Hair follicular keratinocyte (primary cell): Measurements from ENCODE around the gene COMMD2. TPM values are rescaled to one million over a fixed set of nuclear protein-coding genes. Genes with fewer than 3 reads are reported as not detected.

Source experiments
- total RNA-seq: library from RNA; depleted of rRNA; stranded (reverse); fragments of >200 nt; gene quantifications from 2 replicates; pipeline ENCODE4 v1.2.3, GENCODE V29; 2015

The COMMD2 gene
- total RNA-seq = 22.9 and 33.3 TPM in 2 replicates

DNA sequence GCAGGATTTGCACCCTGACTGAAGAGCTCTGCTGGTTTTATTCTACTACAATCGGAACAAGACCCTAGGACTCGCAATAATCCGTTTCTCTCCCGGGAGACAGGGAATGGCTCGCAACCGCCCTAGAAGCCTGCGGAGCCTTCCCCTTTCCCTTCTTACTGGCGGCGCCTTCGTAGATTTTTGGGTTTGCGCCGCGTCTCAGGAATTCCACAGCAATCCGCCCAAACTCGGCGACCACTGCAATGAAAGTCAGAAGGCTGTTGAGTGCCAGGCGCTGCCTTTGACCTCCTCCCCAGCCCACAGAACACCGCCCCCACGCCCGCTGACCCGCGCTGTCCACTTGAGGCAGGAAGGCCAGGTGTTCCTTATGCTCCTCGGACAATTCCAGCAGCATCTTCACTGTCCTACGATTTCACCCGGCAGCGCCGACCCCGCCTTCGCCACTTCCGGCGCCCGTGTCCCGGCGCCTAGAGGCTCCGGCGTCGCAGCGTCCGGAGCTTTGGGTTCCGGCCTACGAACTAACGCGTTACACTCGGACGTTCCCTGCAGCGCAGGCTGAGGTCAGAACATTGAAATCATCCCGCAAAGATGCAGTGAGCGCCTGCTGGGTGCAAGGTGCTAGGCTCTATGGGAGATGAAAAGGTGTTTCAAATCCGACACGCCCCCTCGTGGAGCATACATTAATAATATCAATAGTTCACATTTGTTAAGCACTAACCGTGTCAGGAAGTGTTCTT lies at the start of gene COMMD2:
Gene COMMD2, minus strand, starts transcription at position 439 of the 737 bp plus-strand sequence. Its CDS starts 45 bp downstream, at position 394.

DNA sequence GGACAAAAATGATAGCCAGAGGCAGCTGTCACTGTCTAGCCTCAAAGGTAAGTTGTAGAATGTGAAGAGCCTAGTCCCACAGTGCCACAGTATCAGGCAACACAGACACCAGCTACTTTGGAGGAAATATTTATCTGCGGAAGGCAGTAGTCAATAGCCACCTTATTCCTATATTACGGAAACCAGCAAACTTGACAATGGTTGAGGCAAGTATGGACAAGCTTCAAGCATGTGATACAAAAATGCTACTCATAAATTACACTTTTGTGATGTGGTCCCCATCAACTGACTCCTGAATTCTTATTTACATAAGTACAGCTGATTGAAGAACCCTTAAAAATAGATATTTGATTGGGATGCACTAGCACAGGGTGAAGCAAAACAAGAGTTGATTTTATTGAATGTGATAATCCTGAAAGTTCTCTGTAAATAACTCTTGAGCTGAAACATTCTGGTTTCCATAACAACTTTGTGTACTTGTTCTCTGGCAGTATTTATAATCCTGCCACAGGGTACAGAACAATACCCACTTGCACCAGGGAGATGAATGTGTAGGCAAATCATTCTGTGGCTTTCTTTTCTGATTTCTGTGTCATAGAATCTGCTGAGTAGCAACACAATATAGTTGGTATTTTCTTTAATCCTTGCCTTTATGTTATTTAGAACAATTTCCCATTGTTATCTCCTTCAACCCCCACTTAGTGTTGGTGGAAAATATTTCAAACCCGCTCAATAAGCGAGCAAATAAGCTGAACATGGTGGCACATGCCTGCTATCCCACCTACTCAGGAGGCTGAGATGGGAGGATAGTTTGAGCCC lies 40.4 kb upstream of the COMMD2 start, which contains the start of gene ANKUB1:
Gene ANKUB1, minus strand, starts transcription at position 103 of the 819 bp plus-strand sequence. CDS start 188 bp downstream, outside the sequence.

Other genes with a start within 250 kb of the COMMD2 start
- gene WWTR1, start 94.5 kb downstream of the COMMD2 start, total RNA-seq = 20.7 and 21.0 TPM in 2 replicates
- 0.04 and 0.31 TPM in 2 replicates for gene ANKUB1, start 40.1 kb upstream of the COMMD2 start, total RNA-seq
- gene RNF13, start 60.7 kb upstream of the COMMD2 start, total RNA-seq = 30.9 and 51.4 TPM in 2 replicates
- gene PFN2, start 218.4 kb upstream of the COMMD2 start, total RNA-seq = 113 and 150 TPM in 2 replicates